ENCODE measurements around the gene MRPL39. TPM values are rescaled to one million over a fixed set of nuclear protein-coding genes. Genes with fewer than 3 reads are reported as not detected.

The MRPL39 gene
- total and polyA plus RNA-seq, 2 of the 4 experiments (the other 2 are of a cell fraction) = 15.2 to 20.6 TPM

- H4K5ac ChIP-seq (ENCODE audit: low read depth, low read length) = no peak overlapping the region
- H3K4me1 ChIP-seq (ENCODE audit: control insufficient read depth, insufficient read depth, low read length) = peaks cover 2% of the 10 kb centered on the region; the same call in 1 of the 2 replicates
- ATAC-seq (ENCODE audit: low read depth) = no peak
- H3K36me3 ChIP-seq (ENCODE audit: control insufficient read depth, insufficient read depth, low read length) = no peaks in the 10 kb centered on the region
- no TSS peak for BruUV-seq (replicated peaks)
- H3K23ac ChIP-seq (ENCODE audit: low read depth, low read length) = no peak overlapping the region
- POLR2A ChIA-PET (ENCODE audit: unreplicated experiment) = no interaction called here
- no peak overlapping the region for H2BK5ac ChIP-seq (ENCODE audit: low read depth, low read length, poor library complexity, severe bottlenecking)
- TF ChIP-seq NFE2L2 (IDR thresholded peaks at IDR 0.05; ENCODE audit: low read depth, low read length) = no peak
- TF ChIP-seq FOS (IDR thresholded peaks at IDR 0.05; ENCODE audit: low read depth, low read length) = no peak
- TF ChIP-seq RAD21 (IDR thresholded peaks at IDR 0.05; ENCODE audit: low read length) = no peak
- TF ChIP-seq RCOR1 (IDR thresholded peaks at IDR 0.05; ENCODE audit: insufficient replicate concordance, low read length) = no peak
- TF ChIP-seq USF2 (IDR thresholded peaks at IDR 0.05; ENCODE audit: low read depth, low read length) = no peak
- no peak for TF ChIP-seq BHLHE40 (IDR thresholded peaks at IDR 0.05; ENCODE audit: low read depth, low read length)
- TF ChIP-seq MAFK (IDR thresholded peaks at IDR 0.05; ENCODE audit: low read depth, low read length) = no peak
- TF ChIP-seq MAZ (IDR thresholded peaks at IDR 0.05; ENCODE audit: borderline replicate concordance, low read depth, low read length) = no peak
- TF ChIP-seq SMC3 (IDR thresholded peaks at IDR 0.05; ENCODE audit: low read depth, low read length) = no peak
- no peak for TF ChIP-seq RFX5 (IDR thresholded peaks at IDR 0.05; ENCODE audit: low read depth, low read length)
- TF ChIP-seq POLR2A (IDR thresholded peaks at IDR 0.05; ENCODE audit: low read depth, low read length) = no peak
- TF ChIP-seq CEBPB (IDR thresholded peaks at IDR 0.05; ENCODE audit: low read depth, low read length) = no peak
- TF ChIP-seq, protein P1, sequence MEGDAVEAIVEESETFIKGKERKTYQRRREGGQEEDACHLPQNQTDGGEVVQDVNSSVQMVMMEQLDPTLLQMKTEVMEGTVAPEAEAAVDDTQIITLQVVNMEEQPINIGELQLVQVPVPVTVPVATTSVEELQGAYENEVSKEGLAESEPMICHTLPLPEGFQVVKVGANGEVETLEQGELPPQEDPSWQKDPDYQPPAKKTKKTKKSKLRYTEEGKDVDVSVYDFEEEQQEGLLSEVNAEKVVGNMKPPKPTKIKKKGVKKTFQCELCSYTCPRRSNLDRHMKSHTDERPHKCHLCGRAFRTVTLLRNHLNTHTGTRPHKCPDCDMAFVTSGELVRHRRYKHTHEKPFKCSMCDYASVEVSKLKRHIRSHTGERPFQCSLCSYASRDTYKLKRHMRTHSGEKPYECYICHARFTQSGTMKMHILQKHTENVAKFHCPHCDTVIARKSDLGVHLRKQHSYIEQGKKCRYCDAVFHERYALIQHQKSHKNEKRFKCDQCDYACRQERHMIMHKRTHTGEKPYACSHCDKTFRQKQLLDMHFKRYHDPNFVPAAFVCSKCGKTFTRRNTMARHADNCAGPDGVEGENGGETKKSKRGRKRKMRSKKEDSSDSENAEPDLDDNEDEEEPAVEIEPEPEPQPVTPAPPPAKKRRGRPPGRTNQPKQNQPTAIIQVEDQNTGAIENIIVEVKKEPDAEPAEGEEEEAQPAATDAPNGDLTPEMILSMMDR (conservative IDR thresholded peaks at IDR 0.05; ENCODE audit: low read depth, low read length) = no peak
- TF ChIP-seq CHD1 (IDR thresholded peaks at IDR 0.05; ENCODE audit: low read depth, low read length) = no peak
- TF ChIP-seq, protein P2, sequence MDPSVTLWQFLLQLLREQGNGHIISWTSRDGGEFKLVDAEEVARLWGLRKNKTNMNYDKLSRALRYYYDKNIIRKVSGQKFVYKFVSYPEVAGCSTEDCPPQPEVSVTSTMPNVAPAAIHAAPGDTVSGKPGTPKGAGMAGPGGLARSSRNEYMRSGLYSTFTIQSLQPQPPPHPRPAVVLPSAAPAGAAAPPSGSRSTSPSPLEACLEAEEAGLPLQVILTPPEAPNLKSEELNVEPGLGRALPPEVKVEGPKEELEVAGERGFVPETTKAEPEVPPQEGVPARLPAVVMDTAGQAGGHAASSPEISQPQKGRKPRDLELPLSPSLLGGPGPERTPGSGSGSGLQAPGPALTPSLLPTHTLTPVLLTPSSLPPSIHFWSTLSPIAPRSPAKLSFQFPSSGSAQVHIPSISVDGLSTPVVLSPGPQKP (IDR thresholded peaks at IDR 0.05; ENCODE audit: borderline replicate concordance, low read depth, low read length) = no peak
- TF ChIP-seq MXI1 (IDR thresholded peaks at IDR 0.05; ENCODE audit: borderline replicate concordance, low read depth, low read length) = no peak
- H4K91ac ChIP-seq (ENCODE audit: insufficient read depth, low read depth, low read length) = no peak overlapping the region
- in situ Hi-C loops (cut with MboI; ENCODE audit: low sequenced_read_pairs) = no loop called here
- H3K9me1 ChIP-seq (ENCODE audit: insufficient read depth, low read length) = no peaks in the 10 kb centered on the region
- H3K18ac ChIP-seq (ENCODE audit: low read depth, low read length) = no peak overlapping the region
- no peak overlapping the region for H2BK15ac ChIP-seq (ENCODE audit: low read depth, low read length)
- no peak overlapping the region for H3K27ac ChIP-seq (ENCODE audit: insufficient read depth, low read length)
- dilution Hi-C loops (cut with HindIII; ENCODE audit: low sequenced_read_pairs, unreplicated experiment) = no loop called here
- no peaks in the 10 kb centered on the region for H4K20me1 ChIP-seq (ENCODE audit: insufficient read depth, low read length)
- H3K9me3 ChIP-seq (ENCODE audit: control insufficient read depth, insufficient read depth, low read length) = no peaks in the 10 kb centered on the region
- H2BK120ac ChIP-seq (ENCODE audit: low read depth, low read length) = no peak overlapping the region
- CTCF ChIA-PET = no interaction called here
- H3K4ac ChIP-seq (ENCODE audit: low read depth, low read length) = no peak overlapping the region
- H4K8ac ChIP-seq (ENCODE audit: low read depth in 2 of 2, low read length in 2 of 2) = no peak overlapping the region
- no peak overlapping the region for H3K56ac ChIP-seq (ENCODE audit: extremely low read depth, insufficient read depth, low read length)
- H2BK20ac ChIP-seq (ENCODE audit: low read depth, low read length) = no peak overlapping the region
- H2AK9ac ChIP-seq (replicated peaks; ENCODE audit: low read depth, low read length, poor library complexity) = no peak overlapping the region
- WGBS, 2 experiments (ENCODE audit: extremely low coverage in 2 of 2, insufficient read length in 1 of 2) = no CpG with 5 or more reads among the region's 2 CpGs
- H3K27me3 ChIP-seq (ENCODE audit: control insufficient read depth, insufficient read depth, low read length) = peaks cover 12% of the 10 kb centered on the region
- H3K4me3 ChIP-seq (ENCODE audit: insufficient read depth, low read depth, low read length) = no peak overlapping the region
- no peak overlapping the region for H2AFZ ChIP-seq (replicated peaks; ENCODE audit: low read length, poor library complexity)
- intact Hi-C loops (cut with micrococcal nuclease) = no loop called here
- H3K4me2 ChIP-seq (ENCODE audit: low read depth, low read length) = no peak overlapping the region
- H3K9ac ChIP-seq (ENCODE audit: low read depth, low read length) = no peak overlapping the region
- H3K14ac ChIP-seq (replicated peaks; ENCODE audit: low read depth, low read length) = no peak overlapping the region
- DNase-seq = peak; percentile 23
- H3K79me1 ChIP-seq (ENCODE audit: low read depth in 1 of 2, low read length in 2 of 2) = no peaks in the 10 kb centered on the region
- no peak overlapping the region for H2AK5ac ChIP-seq (ENCODE audit: low read depth, low read length)
These were observed 29.4 kb upstream of the MRPL39 start for GRCh38 chr21:25636727-25637126.
